Endothelial cell of umbilical vein (primary cell): Measurements from ENCODE around the gene OR10Z1. TPM values are rescaled to one million over a fixed set of nuclear protein-coding genes. Genes with fewer than 3 reads are reported as not detected.

Experiments used
- BruUV-seq: library from RNA; stranded (reverse); fragments of 400-500 nt; replicated peaks from 2 replicates; lab custom pipeline; 2021; lab: Mats Ljungman, UMichigan
- CTCF ChIA-PET: fragments of 300-600, 350-600 bp; sonication (Branson Sonifier 250); formaldehyde crosslinking; loops from one replicate; lab custom pipeline; 2021; ENCODE audit warnings: antibody characterized with exemption, inconsistent platforms; lab: Charles Lee
- POLR2A ChIA-PET: fragments of 300-600, 350-600 bp; sonication (Branson Sonifier 250); formaldehyde crosslinking; loops from one replicate; lab custom pipeline; 2021; ENCODE audit warnings: antibody characterized with exemption, inconsistent platforms; lab: Charles Lee
- DNase-seq: peaks from one replicate; pipeline ENCODE4 v3.0.0-alpha.2; 2011; ENCODE audit warnings: low read depth, low spot score
- FAIRE-seq: peaks from 2 replicates; lab custom pipeline; 2011; peaks lifted over from hg19 to GRCh38; lab: Jason Lieb, UNC
- H2AFZ ChIP-seq: 2 replicates; pipeline ENCODE4 v1.6.0; 2012; ENCODE audit warnings: low read depth, low read length, control low read depth, inconsistent platforms
- H3K27ac ChIP-seq: 2 replicates; pipeline ENCODE4 v1.5.1; 2011; ENCODE audit warnings: low read depth, mild to moderate bottlenecking, control low read depth, low read length, moderate library complexity; ENCODE audit not compliant: insufficient read depth
- H3K27me3 ChIP-seq, 2 experiments: 2 replicates each; pipeline versions ENCODE4 v1.6.0 to v1.6.1; 2011; ENCODE audit warnings: low read length in 2 of 2, mixed read lengths in 1 of 2; ENCODE audit not compliant: control insufficient read depth in 2 of 2, insufficient read depth in 2 of 2
- H3K36me3 ChIP-seq, 2 experiments: 2 replicates in 1 of 2; 3 replicates in 1 of 2; pipeline ENCODE4 v1.5.1; 2011; ENCODE audit warnings: low read length in 2 of 2, mild to moderate bottlenecking in 1 of 2, moderate library complexity in 1 of 2; ENCODE audit not compliant: control insufficient read depth in 2 of 2, insufficient read depth in 2 of 2; ENCODE audit errors: extremely low read depth in 1 of 2
- H3K4me1 ChIP-seq: 3 replicates; pipeline ENCODE4 v1.5.1; 2011; ENCODE audit warnings: mild to moderate bottlenecking, low read length; ENCODE audit not compliant: control insufficient read depth, insufficient read depth; ENCODE audit errors: extremely low read depth
- H3K4me2 ChIP-seq: 2 replicates; pipeline ENCODE4 v1.6.1; 2011; ENCODE audit warnings: low read length, control low read depth, mixed read lengths; ENCODE audit not compliant: insufficient read depth
- H3K4me3 ChIP-seq, 3 experiments: fragments of 200-600 bp in 1 of 3; sonication (generic), shearing (Covaris generic) in 1 of 3; replicated peaks in 1 of 3; 2 replicates each; pipeline ENCODE4 v1.5.1; 2011 to 2016; ENCODE audit warnings: control low read depth in 3 of 3, low read length in 3 of 3, mild to moderate bottlenecking in 2 of 3, inconsistent platforms in 1 of 3, low read depth in 1 of 3, moderate library complexity in 1 of 3; ENCODE audit not compliant: insufficient read depth in 1 of 3
- H3K79me2 ChIP-seq: 2 replicates; pipeline ENCODE4 v1.6.0; 2012; ENCODE audit warnings: low read length, inconsistent platforms; ENCODE audit not compliant: control insufficient read depth, insufficient read depth
- H3K9ac ChIP-seq: replicated peaks from 2 replicates; pipeline ENCODE3; 2011; ENCODE audit warnings: low read length, control low read depth; ENCODE audit not compliant: insufficient read depth; ENCODE audit errors: extremely low read depth
- H3K9me1 ChIP-seq: replicated peaks from 3 replicates; pipeline ENCODE4 v1.6.0; 2011; ENCODE audit warnings: mild to moderate bottlenecking, low read length; ENCODE audit not compliant: control insufficient read depth, insufficient read depth; ENCODE audit errors: extremely low read depth
- H3K9me3 ChIP-seq: replicated peaks from 2 replicates; pipeline ENCODE4 v1.5.1; 2012; ENCODE audit warnings: low read length, inconsistent platforms; ENCODE audit not compliant: control insufficient read depth, insufficient read depth
- H4K20me1 ChIP-seq: replicated peaks from 2 replicates; pipeline ENCODE3; 2011; ENCODE audit warnings: mild to moderate bottlenecking, low read length; ENCODE audit not compliant: control insufficient read depth, insufficient read depth; ENCODE audit errors: extremely low read depth
- CTCF ChIP-seq, 2 donors: IDR thresholded peaks; 1 replicate in 1 of 2; 2 replicates in 1 of 2; pipeline ENCODE4 v1.5.1; 2011; ENCODE audit warnings: low read length in 2 of 2, mild to moderate bottlenecking in 2 of 2, moderate library complexity in 2 of 2, control low read depth in 1 of 2, inconsistent platforms in 1 of 2, low read depth in 1 of 2; ENCODE audit not compliant: insufficient read depth in 1 of 2; ENCODE audit errors: extremely low read depth in 1 of 2
- FOS ChIP-seq: IDR thresholded peaks from 2 replicates; pipeline ENCODE4 v1.6.1; 2011; ENCODE audit warnings: mild to moderate bottlenecking, low read length, moderate library complexity, borderline replicate concordance; ENCODE audit not compliant: insufficient read depth
- MAX ChIP-seq: IDR thresholded peaks from 2 replicates; pipeline ENCODE4 v1.6.1; 2011; ENCODE audit not compliant: insufficient read depth, insufficient read length
- MYC ChIP-seq: IDR thresholded peaks from one replicate; pipeline ENCODE4 v1.6.1; 2011; ENCODE audit warnings: mild to moderate bottlenecking, low read depth, low read length
- POLR2A ChIP-seq: IDR thresholded peaks from 2 replicates; pipeline ENCODE4 v1.6.1; 2012; ENCODE audit warnings: low read depth, mild to moderate bottlenecking, control low read depth, low read length
- POLR2AphosphoS5 ChIP-seq: IDR thresholded peaks from 2 replicates; pipeline ENCODE4 v1.6.1; 2012; ENCODE audit warnings: low read depth, mild to moderate bottlenecking, control low read depth, low read length, moderate library complexity; ENCODE audit not compliant: insufficient read depth
- dilution Hi-C: fragments of 300-500 bp; cut with MboI; formaldehyde crosslinking; loops from one replicate; pipeline ENCODE4 v1.15.0; 2019; ENCODE audit warnings: low sequenced_read_pairs; ENCODE audit not compliant: extremely low pct_ligation_motif_present
- intact Hi-C: fragments of 100-400 bp; cut with micrococcal nuclease; formaldehyde crosslinking; loops from one replicate; pipeline ENCODE4 v1.10.0; 2022
- polyA plus RNA-seq, 4 experiments: library from polyadenylated mRNA; depleted of rRNA in 3 of 4; stranded (reverse) in 3 of 4; unstranded in 1 of 4; fragments of >200 nt; gene quantifications; 2 replicates each; pipeline versions ENCODE4 v1.2.1 to v1.2.3, GENCODE V29; 2011 to 2012; ENCODE audit warnings: missing spikeins in 1 of 4
- total RNA-seq: library from RNA; stranded (reverse); gene quantifications from 2 replicates; pipeline ENCODE4 v1.2.3, GENCODE V29; 2021

Gene OR10Z1
- total and polyA plus RNA-seq, 2 donors (not counting 3 experiments of a cell fraction or from before 2014, with no cell fraction given) = not detected

- Histone ChIP-seq H2AFZ (no peak overlapping the region), H3K4me3 (no peak overlapping the region), H3K27me3 (no peaks in the 10 kb centered on the region), H4K20me1 (no peaks in the 10 kb centered on the region), H3K27ac (no peak overlapping the region), H3K9ac (no peak overlapping the region), H3K4me2 (no peak overlapping the region), H3K9me1 (no peaks in the 10 kb centered on the region), H3K9me3 (no peaks in the 10 kb centered on the region), H3K4me1 (no peaks in the 10 kb centered on the region), H3K36me3 (no peaks in the 10 kb centered on the region), H3K79me2 (no peaks in the 10 kb centered on the region)
- CTCF ChIA-PET = no interaction called here
- dilution Hi-C loops (no loop called here), intact Hi-C loops (no loop called here)
- POLR2A ChIA-PET = no interaction called here
- BruUV-seq = no TSS peak
- FAIRE-seq (no peak), DNase-seq (no peak)
- TF ChIP-seq MAX = no peak
- TF ChIP-seq CTCF (IDR thresholded peaks at IDR 0.05; ENCODE audit: extremely low read depth in 1 of 2, insufficient read depth in 1 of 2, low read depth in 1 of 2, low read length in 2 of 2) = no peak
- TF ChIP-seq POLR2A = no peak
- no peak for TF ChIP-seq POLR2AphosphoS5
- no peak for TF ChIP-seq MYC
These were observed 32.8 kb upstream of the OR10Z1 start for GRCh38 chr1:158572226-158572625.

- Histone ChIP-seq H3K9me1 (no peaks in the 10 kb centered on the region), H3K4me1 (no peaks in the 10 kb centered on the region), H3K27ac (no peak overlapping the region), H3K79me2 (no peaks in the 10 kb centered on the region), H3K4me3 (no peak overlapping the region), H3K27me3 (no peaks in the 10 kb centered on the region), H3K4me2 (no peak overlapping the region), H2AFZ (no peak overlapping the region), H3K36me3 (no peaks in the 10 kb centered on the region), H3K9ac (no peak overlapping the region), H4K20me1 (no peaks in the 10 kb centered on the region), H3K9me3 (no peaks in the 10 kb centered on the region)
- ChIA-PET CTCF (no interaction called here), POLR2A (no interaction called here)
- BruUV-seq = no TSS peak
- DNase-seq (no peak), FAIRE-seq (no peak)
- dilution Hi-C loops = no loop called here
- intact Hi-C loops = no loop called here
- no peak for TF ChIP-seq FOS
These were observed 27.5 kb upstream of the OR10Z1 start for GRCh38 chr1:158577561-158577960.
